ENCODE measurements around the gene TMPRSS2.
"Not testable (repeated sequence)": the region's sequence is repeated elsewhere in the genome, so short reads cannot be mapped to it uniquely, and the experiment has no call there.

TMPRSS2 gene

GRCh38 chr21:41427556-41427955, 80.4 kb downstream of the TMPRSS2 start:
- DNase-seq (ENCODE audit: low read depth, low spot score), result no peak

DNA sequence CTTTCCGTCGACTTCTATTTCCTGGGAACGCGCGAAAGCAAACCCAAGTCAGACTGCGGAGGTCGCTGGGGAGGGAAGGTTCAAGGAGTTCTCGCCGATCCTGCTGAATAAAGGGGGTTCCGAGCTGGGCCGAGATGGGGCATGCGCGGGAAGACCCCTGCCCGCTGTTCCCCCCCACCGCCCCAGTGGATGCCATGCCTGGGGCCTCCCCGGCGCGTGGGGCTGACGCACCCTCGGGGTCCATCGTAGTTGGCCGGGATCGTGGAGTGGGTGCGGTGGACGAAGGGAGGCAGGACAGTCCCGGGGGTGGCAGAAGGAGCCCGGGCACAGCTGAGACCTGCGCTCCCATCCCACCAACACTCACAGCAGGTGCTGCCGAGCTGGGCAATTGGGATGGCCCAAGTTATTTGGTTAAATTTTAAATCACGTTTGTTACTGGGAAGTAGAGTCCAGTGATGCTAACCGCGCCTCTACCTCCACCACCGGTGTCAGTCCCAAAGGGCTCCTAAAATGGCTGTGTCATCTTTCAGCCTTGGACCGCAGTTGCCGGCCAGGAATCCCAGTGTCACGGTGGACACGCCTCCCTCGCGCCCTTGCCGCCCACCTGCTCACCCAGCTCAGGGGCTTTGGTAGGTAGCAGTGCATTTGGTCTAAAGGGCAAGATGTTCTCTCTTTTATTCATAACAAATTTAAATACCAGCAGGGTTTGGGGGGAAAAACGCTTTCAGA, 81.1 kb downstream of the TMPRSS2 start:
- DNase-seq (ENCODE audit: low read depth, low spot score), result no peak

- DNase-seq (ENCODE audit: low read depth, low spot score), result peak; percentile 18
Measured at GRCh38 chr21:41425954-41426675, 81.8 kb downstream of the TMPRSS2 start, which contains the start of gene MX1. Gene MX1 (plus strand): TSS chr21:41426239. CDS start chr21:41432071, 5,832 bp downstream.

- no peak for DNase-seq (ENCODE audit: low read depth, low spot score)
Measured at GRCh38 chr21:41425588-41425953, 82.4 kb downstream of the TMPRSS2 start.

- not testable (repeated sequence) for DNase-seq (ENCODE audit: low read depth, low spot score)
Measured at GRCh38 chr21:41423305-41423636, 84.7 kb downstream of the TMPRSS2 start.

DNA sequence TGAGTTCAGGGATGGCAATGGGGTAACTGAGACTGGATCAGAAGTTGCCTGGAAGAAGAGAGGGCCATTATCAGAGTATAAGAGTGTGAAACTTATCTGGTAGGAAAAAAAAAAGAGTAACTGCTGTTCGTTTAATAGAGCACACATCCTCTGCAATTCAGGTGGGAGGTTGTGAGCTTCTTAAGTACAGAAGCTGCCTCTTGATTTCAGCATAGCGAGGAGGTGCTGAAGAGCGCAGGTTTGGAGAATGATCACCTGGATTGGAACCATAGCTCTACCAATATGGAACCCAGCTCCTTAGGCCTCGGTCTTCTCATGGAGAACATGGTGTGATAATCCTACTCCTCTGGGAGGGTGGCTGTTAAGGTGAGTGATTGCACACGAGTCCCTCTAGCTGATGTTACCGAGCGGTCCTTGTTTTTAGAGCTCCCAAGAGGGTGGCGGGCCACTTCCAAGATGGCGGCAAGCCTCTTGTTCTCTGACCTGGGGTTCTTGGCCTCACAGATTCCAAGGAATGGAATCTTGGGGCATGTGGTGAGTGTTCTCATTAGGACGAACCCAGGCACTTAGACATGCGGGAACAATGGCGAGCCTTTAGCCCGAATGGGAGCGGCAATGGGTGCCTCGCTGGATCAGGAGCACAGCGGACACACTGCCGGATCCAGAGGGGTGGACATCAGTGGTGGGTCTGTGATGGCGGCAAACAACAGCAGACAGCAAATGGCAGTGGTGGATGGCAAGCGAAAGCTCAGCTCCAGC, 85.2 kb downstream of the TMPRSS2 start:
- DNase-seq (ENCODE audit: low read depth, low spot score), result no peak

GRCh38 chr21:41420998-41421397, 87.0 kb downstream of the TMPRSS2 start:
- not testable (repeated sequence) for DNase-seq (ENCODE audit: low read depth, low spot score)

DNA sequence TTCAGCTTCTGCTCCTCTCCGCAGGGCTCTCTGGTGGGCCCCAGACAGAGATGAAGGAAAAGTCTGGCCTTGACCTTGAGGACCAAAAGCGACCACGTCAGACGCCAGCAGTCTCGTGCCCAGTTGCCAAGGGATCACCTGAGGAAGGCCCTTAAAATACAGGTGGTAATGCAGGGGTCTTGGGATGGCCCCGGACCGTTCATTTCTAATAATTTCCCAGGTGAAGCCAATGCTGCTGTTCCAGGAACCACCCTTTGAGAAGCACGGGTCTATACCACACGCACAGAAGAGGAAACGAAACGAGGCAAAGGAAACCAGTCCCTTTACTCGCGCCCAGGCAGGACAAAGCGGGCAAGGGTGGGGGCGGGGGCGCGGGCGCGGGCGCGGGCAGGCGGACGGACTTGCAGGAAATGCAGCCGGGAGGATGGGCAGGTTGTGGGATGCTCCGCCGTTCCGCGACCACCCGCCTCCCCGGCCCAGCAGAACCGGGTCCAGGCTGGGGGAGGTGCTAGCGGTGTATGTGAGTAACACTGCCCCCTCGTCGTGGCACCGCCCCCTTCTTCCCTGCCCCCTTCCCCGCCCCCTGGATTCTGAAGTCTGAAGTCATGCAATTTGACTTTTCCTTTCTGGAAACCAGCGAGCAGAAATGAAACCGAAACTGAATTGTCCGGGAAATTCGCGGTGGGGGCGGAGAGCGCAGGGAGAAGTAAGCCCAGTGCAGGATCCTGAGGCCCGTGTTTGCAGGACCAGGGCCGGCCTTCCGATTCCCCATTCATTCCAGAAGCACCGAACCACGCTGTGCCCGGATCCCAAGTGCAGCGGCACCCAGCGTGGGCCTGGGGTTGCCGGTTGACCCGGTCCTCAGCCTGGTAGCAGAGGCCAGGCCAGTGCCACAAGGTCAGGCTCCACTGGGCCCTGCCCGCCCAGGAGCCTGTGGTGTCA, 87.8 kb downstream of the TMPRSS2 start:
- DNase-seq (ENCODE audit: low read depth, low spot score), result peak; percentile 79

DNA sequence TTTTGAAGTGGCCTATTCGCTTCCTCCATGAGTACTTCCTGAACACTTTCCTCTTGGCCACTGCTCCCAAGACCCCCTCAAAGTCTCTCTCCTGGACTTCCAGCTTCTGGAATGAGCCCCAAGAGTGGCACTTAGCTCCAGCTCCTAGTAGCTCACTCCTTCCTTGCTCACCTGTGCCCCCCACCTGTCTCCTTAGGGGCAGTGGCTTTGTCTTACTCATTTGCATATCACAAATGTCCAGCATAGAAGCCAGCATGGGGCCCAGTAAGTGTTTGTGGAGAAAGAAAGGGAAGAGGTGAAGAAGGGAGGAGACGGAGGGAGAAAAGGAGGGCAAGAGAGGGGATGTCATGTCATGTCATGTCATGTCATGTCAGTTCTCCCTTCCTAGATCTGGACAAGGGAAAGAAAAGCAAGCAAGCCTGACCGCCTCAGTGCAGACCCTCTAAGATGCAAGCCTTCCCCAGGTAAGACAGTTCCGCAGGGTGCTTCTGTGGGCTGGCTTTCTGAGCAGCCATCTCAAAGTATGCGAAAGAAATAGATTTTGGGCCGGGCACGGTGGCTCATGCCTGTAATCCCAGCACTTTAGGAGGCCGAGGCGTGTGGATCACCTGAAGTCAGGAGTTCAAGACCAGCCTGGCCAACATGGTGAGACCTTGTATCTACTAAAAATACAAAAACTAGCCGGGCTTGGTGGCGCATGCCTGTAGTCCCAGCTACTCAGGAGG, 88.8 kb downstream of the TMPRSS2 start:
- DNase-seq (ENCODE audit: low read depth, low spot score), result no peak

DNA sequence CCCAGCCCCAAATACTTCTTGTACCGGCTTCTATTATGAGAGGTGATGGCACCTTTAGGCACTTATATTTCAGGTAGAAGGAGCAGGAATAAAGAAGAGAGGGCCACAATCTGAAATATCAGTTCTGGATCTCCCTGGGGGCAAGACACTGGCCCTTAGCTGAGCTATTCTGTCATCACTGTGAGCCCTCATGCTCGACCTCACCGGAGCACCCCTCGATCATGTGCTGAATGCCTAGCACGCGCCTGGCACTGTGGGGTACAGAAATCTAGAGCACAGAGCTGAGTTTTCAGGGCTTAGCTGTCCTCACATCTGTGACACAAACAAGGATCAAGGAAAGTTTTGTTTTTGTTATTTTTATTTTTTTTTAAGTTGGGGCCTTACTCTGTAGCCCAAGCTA, 89.6 kb downstream of the TMPRSS2 start:
- DNase-seq (ENCODE audit: low read depth, low spot score), result no peak

- not testable (repeated sequence) for DNase-seq (ENCODE audit: low read depth, low spot score)
Measured at GRCh38 chr21:41417505-41417904, 90.5 kb downstream of the TMPRSS2 start.
